HFFc6 (cell line): Measurements from ENCODE around the gene PCBD1. TPM values are rescaled to one million over a fixed set of nuclear protein-coding genes. Genes with fewer than 3 reads are reported as not detected.
"Not testable (repeated sequence)": the region's sequence is repeated elsewhere in the genome, so short reads cannot be mapped to it uniquely, and the experiment has no call there.

Experiments used
- DNase-seq: peaks from one replicate; pipeline ENCODE4 v3.0.0-alpha.2; 2018
- H3K27ac Mint-ChIP-seq: 2 replicates; pipeline ENCODE4 v1.8.0; 2020; ENCODE audit warnings: mild to moderate bottlenecking, mixed read lengths
- H3K27me3 Mint-ChIP-seq: 2 replicates; pipeline ENCODE4 v1.8.0; 2021; ENCODE audit warnings: mild to moderate bottlenecking, moderate library complexity, mixed read lengths; ENCODE audit not compliant: insufficient read depth
- H3K36me3 Mint-ChIP-seq: 2 replicates; pipeline ENCODE4 v1.8.0; 2021; ENCODE audit warnings: low read depth, mixed read lengths
- H3K4me1 Mint-ChIP-seq: 2 replicates; pipeline ENCODE4 v1.8.0; 2020; ENCODE audit warnings: low read depth, mixed read lengths
- H3K4me3 Mint-ChIP-seq: 2 replicates; pipeline ENCODE4 v1.8.0; 2020; ENCODE audit warnings: mild to moderate bottlenecking, moderate library complexity, mixed read lengths
- H3K9me3 Mint-ChIP-seq: 2 replicates; pipeline ENCODE4 v1.8.0; 2020; ENCODE audit warnings: mild to moderate bottlenecking, mixed read lengths
- total RNA-seq, 6 experiments: library from RNA; stranded (reverse); fragmentation: NEBNext Ultra II Directional; extraction: Animal tissue kit (Norgen Biotek cat#: 25700); gene quantifications; 2 replicates in 1 of 6; 3 replicates in 5 of 6; pipeline ENCODE4 v1.2.3, GENCODE V29; 2021
- TF ChIP-seq, protein P1 (sequence below): fragments of 200-600 bp; sonication (generic); IDR thresholded peaks from 2 replicates; pipeline ENCODE4 v1.5.0; 2021; ENCODE audit warnings: antibody characterized with exemption, mild to moderate bottlenecking

The PCBD1 gene
- total RNA-seq, 6 experiments from 2014 or later: 36.4 to 55.7 (median 37.7) TPM

DNA sequence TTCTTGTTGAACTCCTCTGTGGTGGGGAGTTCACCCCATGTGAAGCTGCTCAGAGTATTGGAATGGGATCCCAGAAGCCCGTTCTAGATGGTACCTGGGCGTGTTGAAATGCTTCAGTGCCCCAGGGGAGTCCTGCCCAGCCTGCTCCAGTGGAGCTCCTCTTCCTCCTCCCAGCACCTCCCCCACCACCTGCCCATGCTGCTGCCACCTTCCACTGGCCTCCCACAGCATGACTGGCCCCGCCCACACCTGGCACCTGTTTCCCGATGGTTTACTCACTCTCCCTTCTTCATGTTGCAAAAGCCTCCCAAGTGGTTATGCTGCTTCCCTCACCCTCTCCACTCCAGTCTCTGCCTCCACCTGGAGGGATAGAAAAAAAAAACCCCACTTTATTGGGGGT lies 32.2 kb upstream of the PCBD1 start:
- Mint-ChIP-seq H3K27me3 (peaks cover 62% of the 10 kb centered on the region), H3K4me3 (no peak overlapping the region), H3K27ac (no peak overlapping the region), H3K36me3 (no peaks in the 10 kb centered on the region), H3K9me3 (no peaks in the 10 kb centered on the region), H3K4me1 (no peaks in the 10 kb centered on the region)
- DNase-seq: no peak
- TF ChIP-seq, protein P1, sequence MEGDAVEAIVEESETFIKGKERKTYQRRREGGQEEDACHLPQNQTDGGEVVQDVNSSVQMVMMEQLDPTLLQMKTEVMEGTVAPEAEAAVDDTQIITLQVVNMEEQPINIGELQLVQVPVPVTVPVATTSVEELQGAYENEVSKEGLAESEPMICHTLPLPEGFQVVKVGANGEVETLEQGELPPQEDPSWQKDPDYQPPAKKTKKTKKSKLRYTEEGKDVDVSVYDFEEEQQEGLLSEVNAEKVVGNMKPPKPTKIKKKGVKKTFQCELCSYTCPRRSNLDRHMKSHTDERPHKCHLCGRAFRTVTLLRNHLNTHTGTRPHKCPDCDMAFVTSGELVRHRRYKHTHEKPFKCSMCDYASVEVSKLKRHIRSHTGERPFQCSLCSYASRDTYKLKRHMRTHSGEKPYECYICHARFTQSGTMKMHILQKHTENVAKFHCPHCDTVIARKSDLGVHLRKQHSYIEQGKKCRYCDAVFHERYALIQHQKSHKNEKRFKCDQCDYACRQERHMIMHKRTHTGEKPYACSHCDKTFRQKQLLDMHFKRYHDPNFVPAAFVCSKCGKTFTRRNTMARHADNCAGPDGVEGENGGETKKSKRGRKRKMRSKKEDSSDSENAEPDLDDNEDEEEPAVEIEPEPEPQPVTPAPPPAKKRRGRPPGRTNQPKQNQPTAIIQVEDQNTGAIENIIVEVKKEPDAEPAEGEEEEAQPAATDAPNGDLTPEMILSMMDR: no peak

DNA sequence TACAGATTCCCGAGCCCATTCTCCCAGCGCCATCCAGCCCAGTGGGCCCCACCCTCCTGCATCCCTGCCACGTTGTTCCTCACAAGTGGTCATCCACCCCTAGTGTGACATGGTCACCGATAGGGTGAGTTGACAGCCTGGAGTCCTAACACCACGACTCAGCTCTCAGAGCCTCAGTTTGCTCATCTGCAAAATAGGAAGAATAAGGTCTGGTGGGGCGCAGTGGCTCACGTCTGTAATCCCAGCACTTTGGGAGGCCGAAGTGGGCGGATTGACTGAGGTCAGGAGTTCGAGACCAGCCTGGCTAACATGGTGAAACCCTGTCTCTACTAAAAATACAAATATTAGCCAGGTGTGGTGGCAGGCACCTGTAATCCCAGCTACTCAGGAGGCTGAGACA lies 31.5 kb upstream of the PCBD1 start:
- H3K4me3 Mint-ChIP-seq, DNase-seq, H3K4me1 Mint-ChIP-seq, H3K9me3 Mint-ChIP-seq, H3K36me3 Mint-ChIP-seq, H3K27ac Mint-ChIP-seq: not testable (repeated sequence)
- peaks cover 64% of the 10 kb centered on the region for H3K27me3 Mint-ChIP-seq

DNA sequence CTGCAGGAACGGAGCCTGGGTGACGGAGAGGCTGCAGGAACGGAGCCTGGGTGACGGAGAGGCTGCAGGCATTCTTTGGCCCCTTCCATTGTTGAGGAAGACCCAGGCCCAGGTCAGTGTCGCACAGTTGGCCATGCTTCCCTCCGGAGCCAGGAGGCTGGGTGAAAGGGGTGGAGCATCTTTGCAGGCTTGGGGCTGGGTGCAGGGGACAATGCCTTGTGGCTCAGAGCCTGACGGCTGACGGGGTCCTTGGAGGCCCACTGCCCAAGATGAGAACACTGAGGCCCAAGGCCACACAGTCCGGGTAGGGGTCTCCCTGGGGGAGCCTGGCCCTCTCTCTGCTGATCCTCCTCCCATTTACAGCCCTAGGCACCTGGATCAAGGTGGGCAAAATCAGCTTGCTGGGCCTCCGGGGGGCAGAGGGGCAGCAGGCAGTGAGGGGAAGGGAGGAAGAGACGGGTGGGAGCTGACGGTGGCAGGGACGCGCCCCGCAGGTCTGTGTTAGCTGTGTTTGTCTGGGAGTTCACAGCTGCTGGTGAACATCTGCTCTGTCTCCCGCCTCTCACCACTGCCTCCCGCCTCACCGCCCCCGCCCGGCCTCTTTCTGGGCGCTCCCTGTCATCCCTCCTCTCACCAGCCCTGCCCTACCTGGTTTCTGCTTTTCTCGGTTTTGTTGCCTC lies 30.6 kb upstream of the PCBD1 start:
- DNase-seq: no peak
- H3K4me3 Mint-ChIP-seq: no peak overlapping the region
- H3K27ac Mint-ChIP-seq: no peak overlapping the region; the same call in 1 of the 2 replicates
- H3K36me3 Mint-ChIP-seq: no peaks in the 10 kb centered on the region
- peaks cover 64% of the 10 kb centered on the region for H3K27me3 Mint-ChIP-seq
- H3K9me3 Mint-ChIP-seq: no peaks in the 10 kb centered on the region
- TF ChIP-seq, protein P1: no peak
- no peaks in the 10 kb centered on the region for H3K4me1 Mint-ChIP-seq

DNA sequence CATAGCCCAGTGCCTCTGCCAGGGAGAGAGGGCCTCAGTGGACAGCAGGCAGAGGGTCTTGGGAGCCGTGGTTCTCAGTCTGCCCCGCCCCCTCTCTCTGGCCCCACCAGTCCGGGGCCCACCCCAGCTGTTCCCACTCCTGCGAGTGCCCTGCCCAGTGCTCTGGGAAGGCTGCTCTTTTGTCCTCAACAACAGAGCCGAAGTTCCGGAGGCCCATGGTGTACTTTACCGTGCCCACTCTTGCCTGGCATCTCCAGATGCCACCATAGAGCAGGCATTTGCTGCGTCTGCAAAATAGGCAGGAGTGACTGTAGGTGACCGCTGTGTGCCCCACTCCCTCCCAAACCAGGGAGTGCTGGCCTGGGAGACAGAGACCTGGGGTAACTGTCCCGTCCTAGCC lies 29.3 kb upstream of the PCBD1 start:
- Mint-ChIP-seq H3K27ac (no peak overlapping the region), H3K27me3 (peaks cover 71% of the 10 kb centered on the region), H3K36me3 (no peaks in the 10 kb centered on the region), H3K4me1 (no peaks in the 10 kb centered on the region), H3K4me3 (no peak overlapping the region), H3K9me3 (no peaks in the 10 kb centered on the region)
- TF ChIP-seq, protein P1: no peak
- DNase-seq: no peak

DNA sequence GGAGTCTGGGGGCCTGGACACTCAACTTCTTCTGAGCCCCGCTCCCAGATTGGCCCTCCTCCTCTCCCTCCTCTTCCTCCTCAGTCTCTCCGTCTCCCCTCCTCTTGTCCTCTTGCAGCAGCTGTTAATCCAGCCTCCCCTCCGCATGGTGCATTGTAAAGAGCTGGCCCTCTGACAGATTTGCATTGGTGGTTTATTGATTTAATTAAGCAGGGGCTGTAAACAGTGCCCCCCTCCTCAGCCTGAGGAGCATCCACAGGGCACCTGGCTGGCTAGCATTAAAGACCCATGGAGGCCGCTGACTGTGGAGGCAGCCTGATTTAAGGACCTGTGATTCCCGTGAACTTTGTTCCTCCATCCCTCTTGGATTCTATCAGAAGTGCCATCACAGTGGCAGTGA lies 28.9 kb upstream of the PCBD1 start:
- H3K4me1 Mint-ChIP-seq: no peaks in the 10 kb centered on the region
- H3K4me3 Mint-ChIP-seq: no peak overlapping the region
- DNase-seq: no peak
- TF ChIP-seq, protein P1: no peak
- H3K36me3 Mint-ChIP-seq: no peaks in the 10 kb centered on the region
- H3K27ac Mint-ChIP-seq: no peak overlapping the region
- H3K27me3 Mint-ChIP-seq: peaks cover 71% of the 10 kb centered on the region
- no peaks in the 10 kb centered on the region for H3K9me3 Mint-ChIP-seq

DNA sequence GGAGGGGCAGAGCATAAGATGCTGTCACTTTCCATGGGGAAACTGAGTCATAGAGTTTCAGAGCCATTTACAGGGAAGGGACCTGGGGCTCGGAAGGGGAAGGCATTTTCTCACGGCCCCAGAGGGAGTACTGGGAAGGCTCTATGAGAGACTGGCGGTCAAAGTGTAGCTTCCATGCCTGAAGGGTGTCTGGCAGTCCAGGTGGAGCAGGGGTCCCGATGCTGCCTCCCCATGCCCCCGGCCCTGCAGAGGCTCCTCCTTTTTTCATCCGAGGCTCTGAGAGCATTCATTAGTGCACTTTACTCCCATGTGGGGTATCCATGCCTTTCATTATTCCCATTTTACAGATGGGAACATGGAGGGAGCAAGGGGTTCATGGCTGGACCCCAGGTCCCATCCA lies 27.9 kb upstream of the PCBD1 start:
- TF ChIP-seq, protein P1: no peak
- no peak overlapping the region for H3K27ac Mint-ChIP-seq
- H3K27me3 Mint-ChIP-seq: peaks cover 71% of the 10 kb centered on the region
- H3K4me3 Mint-ChIP-seq: no peak overlapping the region
- no peaks in the 10 kb centered on the region for H3K36me3 Mint-ChIP-seq
- no peaks in the 10 kb centered on the region for H3K9me3 Mint-ChIP-seq
- DNase-seq: no peak
- H3K4me1 Mint-ChIP-seq: no peaks in the 10 kb centered on the region
